OCI-LY1 (cell line): ENCODE data around the gene HERC6.

Source experiments
- EZH2 ChIP-seq: fragments of 200-600 bp; sonication (generic), shearing (Covaris generic); IDR thresholded peaks from 2 replicates; pipeline ENCODE4 v1.8.0; 2017; ENCODE audit warnings: borderline replicate concordance, mixed run types, mild to moderate bottlenecking, antibody characterized with exemption, low read length, moderate library complexity, mixed read lengths
- TF ChIP-seq, protein P1 (sequence below): fragments of 200-600 bp; sonication (generic), shearing (Covaris generic); IDR thresholded peaks from 2 replicates; pipeline ENCODE4 v1.5.1; 2017; ENCODE audit warnings: mild to moderate bottlenecking, antibody characterized with exemption, low read length, moderate library complexity, mixed read lengths

DNA sequence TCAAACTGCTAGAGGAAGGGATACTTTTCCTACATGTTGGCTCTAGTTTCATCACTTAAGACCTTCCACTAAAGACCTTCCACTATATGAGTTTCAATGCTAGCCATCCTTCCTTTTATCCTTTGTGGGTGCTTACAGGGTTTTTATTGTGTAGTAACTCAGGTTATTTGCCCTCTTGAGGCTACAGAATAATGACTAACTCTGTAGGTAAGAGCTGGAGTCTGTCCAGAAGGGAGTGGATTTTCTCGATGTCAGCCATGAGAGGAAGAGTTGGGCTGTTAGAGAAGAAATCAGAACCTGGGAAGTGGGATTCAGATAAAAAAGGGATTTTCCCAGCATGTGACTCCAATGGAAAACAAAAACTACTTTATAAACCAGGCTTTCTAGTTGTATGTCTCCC, 50.7 kb downstream of the HERC6 start:
- TF ChIP-seq, protein P1, sequence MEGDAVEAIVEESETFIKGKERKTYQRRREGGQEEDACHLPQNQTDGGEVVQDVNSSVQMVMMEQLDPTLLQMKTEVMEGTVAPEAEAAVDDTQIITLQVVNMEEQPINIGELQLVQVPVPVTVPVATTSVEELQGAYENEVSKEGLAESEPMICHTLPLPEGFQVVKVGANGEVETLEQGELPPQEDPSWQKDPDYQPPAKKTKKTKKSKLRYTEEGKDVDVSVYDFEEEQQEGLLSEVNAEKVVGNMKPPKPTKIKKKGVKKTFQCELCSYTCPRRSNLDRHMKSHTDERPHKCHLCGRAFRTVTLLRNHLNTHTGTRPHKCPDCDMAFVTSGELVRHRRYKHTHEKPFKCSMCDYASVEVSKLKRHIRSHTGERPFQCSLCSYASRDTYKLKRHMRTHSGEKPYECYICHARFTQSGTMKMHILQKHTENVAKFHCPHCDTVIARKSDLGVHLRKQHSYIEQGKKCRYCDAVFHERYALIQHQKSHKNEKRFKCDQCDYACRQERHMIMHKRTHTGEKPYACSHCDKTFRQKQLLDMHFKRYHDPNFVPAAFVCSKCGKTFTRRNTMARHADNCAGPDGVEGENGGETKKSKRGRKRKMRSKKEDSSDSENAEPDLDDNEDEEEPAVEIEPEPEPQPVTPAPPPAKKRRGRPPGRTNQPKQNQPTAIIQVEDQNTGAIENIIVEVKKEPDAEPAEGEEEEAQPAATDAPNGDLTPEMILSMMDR = no peak
- no peak for TF ChIP-seq EZH2
